Measurements from ENCODE around the gene RFT1.

GRCh38 chr3:53123953-53124352, 6.3 kb downstream of the RFT1 start:
- TF ChIP-seq CTCF (IDR thresholded peaks at IDR 0.05), result no peak
- no peak for TF ChIP-seq EZH2 (IDR thresholded peaks at IDR 0.05)

Measured in neural progenitor cell (in vitro differentiated cells).